ENCODE data around the gene CCHCR1.
"Not testable (repeated sequence)": the region's sequence is repeated elsewhere in the genome, so short reads cannot be mapped to it uniquely, and the experiment has no call there.

CCHCR1 gene, protein sequence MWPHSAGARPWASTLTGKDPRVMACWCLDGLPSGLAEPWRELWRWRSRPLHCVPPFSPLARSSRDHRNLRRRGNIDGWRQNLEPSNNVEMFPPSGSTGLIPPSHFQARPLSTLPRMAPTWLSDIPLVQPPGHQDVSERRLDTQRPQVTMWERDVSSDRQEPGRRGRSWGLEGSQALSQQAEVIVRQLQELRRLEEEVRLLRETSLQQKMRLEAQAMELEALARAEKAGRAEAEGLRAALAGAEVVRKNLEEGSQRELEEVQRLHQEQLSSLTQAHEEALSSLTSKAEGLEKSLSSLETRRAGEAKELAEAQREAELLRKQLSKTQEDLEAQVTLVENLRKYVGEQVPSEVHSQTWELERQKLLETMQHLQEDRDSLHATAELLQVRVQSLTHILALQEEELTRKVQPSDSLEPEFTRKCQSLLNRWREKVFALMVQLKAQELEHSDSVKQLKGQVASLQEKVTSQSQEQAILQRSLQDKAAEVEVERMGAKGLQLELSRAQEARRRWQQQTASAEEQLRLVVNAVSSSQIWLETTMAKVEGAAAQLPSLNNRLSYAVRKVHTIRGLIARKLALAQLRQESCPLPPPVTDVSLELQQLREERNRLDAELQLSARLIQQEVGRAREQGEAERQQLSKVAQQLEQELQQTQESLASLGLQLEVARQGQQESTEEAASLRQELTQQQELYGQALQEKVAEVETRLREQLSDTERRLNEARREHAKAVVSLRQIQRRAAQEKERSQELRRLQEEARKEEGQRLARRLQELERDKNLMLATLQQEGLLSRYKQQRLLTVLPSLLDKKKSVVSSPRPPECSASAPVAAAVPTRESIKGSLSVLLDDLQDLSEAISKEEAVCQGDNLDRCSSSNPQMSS

DNA sequence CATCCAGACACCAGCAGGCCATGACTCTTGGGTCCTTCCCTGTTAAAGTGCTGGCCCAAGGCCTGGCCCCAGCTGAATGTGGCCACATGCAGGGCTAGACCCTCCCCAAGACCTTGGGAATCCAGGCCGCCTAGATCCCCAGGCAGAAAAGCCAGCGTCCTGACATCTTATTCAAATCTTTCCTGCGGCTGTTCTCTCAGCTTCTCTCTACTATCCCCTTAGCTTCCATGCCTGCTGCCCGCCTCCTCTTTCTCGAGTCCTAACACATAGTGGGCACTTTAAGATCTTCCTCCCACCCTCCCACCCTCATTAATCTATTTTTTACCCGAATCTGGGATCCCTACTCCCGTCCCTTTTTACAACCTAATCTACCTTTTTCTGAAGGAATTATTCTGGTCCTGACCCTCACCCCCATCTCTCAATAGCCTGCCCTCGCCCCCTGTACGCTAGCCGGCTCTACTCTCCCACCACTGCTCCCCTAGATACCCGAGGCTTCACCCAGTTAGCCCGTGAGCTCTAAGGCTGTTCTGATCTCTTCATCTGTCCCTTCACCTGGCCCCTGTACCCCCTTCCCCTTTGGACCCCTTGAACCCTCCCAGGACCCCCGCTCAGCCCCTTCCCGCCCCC is at the start of gene CCHCR1:
Gene CCHCR1 (minus strand): TSS at position 290 of the 627 bp plus-strand sequence. CDS start 202 bp downstream, at position 88.
- in situ Hi-C loops (cut with HindIII; ENCODE audit: low pct_unique_long_range_greater_than_20kb, low sequenced_read_pairs): no loop called here
- DNase-seq (ENCODE audit: low read depth in 1 of 2, low spot score in 1 of 2): no peak
- TF ChIP-seq JUND (IDR thresholded peaks at IDR 0.05; ENCODE audit: low read depth): no peak

DNA sequence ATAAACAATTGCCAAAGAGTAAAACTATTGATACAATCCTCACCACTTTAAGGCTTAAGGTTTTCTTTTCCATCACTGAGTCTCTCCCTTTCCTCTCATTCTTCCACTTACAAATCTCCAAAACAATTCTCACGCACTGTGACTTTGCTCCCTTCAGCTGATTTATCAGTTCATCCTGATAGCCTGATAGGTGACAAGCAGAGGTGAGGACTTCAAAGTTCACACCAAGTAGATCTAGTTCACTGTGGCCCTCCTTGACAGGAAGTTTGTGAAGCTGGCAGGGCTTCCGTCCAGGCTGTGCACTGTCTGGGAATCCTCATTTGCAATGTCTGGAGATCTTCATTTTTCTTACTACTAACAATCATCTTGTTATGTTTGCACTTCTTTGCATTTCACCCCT is 48.0 kb upstream of the CCHCR1 start:
- DNase-seq (ENCODE audit: low read depth in 1 of 2, low spot score in 1 of 2): no peak
- in situ Hi-C loops (cut with HindIII; ENCODE audit: low pct_unique_long_range_greater_than_20kb, low sequenced_read_pairs): no loop called here
- TF ChIP-seq JUND (IDR thresholded peaks at IDR 0.05; ENCODE audit: low read depth): no peak

DNA sequence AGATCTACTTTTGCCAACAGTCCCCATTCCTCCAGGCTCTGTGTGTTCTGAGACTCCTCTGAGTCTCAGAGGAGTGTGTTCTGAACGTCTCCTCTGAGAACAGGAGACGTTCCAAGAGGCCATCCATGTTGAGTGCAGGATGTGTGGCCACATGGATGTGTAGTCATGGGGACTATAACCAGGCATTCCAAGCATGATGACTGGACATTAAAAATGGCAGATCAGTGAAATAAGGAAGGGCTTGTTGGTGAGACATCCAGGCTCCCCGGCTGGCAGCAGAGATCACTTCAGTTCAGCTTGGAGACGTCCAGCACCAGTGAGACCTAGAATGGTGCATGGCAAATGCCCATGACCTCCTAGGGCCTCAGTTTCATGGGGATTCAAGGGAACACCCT is 47.1 kb upstream of the CCHCR1 start:
- no peak for TF ChIP-seq JUND (IDR thresholded peaks at IDR 0.05; ENCODE audit: low read depth)
- in situ Hi-C loops (cut with HindIII; ENCODE audit: low pct_unique_long_range_greater_than_20kb, low sequenced_read_pairs): no loop called here
- DNase-seq (ENCODE audit: low read depth in 1 of 2, low spot score in 1 of 2): no peak

DNA sequence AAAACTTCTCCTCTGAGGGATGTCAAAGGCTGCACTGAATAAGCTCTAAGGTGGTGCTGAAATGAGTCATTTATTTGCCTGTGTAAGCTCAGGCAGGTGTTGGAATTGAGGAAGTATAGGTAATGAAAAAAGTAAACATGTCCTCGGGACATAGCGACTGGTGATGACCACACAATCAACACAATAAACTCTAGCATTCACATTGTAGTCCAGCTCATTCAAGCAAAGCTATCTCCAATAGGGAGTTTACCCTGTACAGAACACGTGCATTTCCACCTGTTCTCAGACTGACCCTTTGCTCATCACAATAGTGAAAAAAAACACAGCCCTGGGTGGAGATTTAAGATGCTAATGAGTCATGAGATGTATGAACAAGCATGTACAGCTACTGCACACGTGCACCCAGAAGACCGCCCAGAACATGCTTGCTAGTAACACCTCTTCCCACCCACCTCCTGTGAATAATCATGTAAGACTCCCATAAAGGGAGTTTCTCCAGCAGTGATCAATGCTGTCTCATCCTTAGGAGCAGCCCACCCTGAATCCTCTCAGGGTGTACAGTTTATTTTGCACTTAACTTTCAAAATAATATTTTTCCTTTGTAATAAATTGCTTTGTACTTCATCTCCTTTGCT is 45.9 kb upstream of the CCHCR1 start:
- TF ChIP-seq JUND (IDR thresholded peaks at IDR 0.05; ENCODE audit: low read depth): peak; percentile 96
- in situ Hi-C loops (cut with HindIII; ENCODE audit: low pct_unique_long_range_greater_than_20kb, low sequenced_read_pairs): no loop called here
- DNase-seq (ENCODE audit: low read depth in 1 of 2, low spot score in 1 of 2): peak; percentile 52 to 97

DNA sequence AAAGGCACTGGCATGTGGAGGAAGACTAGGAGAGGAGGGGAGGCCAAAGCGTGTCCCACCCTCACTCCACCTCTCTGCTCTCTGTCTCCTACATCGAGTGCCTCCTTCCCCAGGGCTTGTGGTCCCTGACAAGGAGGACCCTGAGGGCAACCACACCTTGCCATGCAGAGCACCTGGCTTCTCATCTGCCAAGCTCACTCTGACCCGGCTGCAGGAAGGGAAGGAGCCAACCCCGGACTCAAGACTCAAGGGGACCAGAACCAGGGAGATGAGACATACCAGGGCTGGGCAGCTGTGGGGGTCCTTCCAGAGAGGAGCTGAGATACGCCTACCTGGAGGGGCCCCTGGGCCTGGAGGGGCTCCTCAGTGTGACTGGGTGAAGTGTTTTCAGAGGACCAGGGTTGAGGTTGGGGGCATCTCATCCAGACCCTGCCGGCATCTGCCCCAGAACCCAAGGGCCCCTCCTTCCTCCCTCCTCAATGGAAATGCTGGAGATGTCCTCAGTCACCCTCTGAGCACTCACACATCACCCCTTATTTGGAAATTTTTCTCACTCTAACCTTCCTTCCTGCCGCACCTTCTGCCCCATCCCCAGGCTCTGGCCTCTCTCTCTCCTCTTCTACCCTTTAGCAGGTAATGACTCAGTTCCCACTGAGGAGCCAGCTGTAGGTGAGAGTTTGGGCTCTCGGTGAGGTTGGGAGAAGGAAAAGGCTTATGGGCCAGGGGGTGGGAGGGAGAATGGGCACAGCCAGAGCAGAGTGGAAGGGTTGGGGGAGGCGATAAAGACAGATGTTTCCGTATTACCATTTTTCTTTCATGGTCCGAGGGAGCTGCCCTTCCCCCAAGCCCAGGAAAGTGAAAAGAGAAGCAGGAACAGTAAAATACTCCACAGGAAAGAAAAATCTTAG is 44.9 kb upstream of the CCHCR1 start:
- no peak for DNase-seq (ENCODE audit: low read depth in 1 of 2, low spot score in 1 of 2)
- TF ChIP-seq JUND (IDR thresholded peaks at IDR 0.05; ENCODE audit: low read depth): no peak
- in situ Hi-C loops (cut with HindIII; ENCODE audit: low pct_unique_long_range_greater_than_20kb, low sequenced_read_pairs): no loop called here

DNA sequence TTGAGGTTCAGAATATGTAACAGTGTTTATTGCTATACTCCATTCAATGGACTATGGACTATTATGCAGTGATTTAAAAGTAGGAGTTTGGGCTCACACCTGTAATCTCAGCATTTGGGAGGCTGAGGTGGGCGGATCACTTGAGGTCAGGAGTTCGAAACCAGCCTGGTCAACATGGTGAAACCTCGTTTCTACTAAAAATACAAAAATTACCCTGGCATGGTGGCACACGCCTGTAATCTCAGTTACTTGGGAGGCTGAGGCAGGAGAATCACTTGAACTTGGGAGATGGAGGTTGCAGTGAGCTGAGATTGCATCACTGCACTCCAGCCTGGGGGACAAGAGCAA is 41.5 kb upstream of the CCHCR1 start:
- DNase-seq (ENCODE audit: low read depth in 1 of 2, low spot score in 1 of 2); in situ Hi-C loops (cut with HindIII; ENCODE audit: low pct_unique_long_range_greater_than_20kb, low sequenced_read_pairs): not testable (repeated sequence)

DNA sequence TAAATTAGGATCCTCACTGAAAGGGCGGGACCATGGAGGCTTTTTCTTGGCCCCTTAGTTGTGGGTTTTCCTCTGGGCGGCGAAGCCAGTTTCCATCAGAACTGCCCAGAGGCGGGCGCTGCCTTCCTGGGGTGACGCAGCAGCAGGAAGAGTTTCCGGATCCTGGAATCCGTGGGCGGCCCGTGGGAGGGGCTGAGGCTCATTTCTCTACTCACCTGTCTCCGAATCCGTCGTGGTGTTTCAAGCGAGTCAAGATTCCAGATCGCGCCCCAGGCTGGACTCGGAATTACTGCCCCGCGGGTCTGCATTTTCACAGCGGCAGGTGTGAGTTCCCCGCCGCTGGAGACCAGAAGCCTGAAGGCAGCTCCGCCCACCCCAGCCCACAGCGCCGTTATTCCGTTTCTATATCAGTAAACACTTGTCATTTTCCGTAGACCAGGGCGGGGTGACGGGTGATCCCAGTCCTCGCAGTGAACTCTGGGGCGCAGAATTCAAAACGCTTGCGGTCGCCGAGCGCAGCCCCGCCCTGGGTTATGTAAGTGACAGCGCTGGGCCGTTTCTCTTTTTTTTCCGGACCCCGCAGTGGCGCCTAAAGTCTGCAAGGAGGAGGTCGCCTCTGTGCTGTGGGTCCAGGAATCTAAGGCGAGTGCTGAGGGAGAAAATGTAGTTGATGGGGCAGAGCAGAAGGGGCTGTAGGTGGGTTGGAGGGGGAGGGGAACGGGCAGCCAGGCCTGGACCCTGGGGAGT is 40.1 kb upstream of the CCHCR1 start:
- TF ChIP-seq JUND (IDR thresholded peaks at IDR 0.05; ENCODE audit: low read depth): no peak
- in situ Hi-C loops (cut with HindIII; ENCODE audit: low pct_unique_long_range_greater_than_20kb, low sequenced_read_pairs): no loop called here
- peak; percentile 49 to 93 for DNase-seq (ENCODE audit: low read depth in 1 of 2, low spot score in 1 of 2)

DNA sequence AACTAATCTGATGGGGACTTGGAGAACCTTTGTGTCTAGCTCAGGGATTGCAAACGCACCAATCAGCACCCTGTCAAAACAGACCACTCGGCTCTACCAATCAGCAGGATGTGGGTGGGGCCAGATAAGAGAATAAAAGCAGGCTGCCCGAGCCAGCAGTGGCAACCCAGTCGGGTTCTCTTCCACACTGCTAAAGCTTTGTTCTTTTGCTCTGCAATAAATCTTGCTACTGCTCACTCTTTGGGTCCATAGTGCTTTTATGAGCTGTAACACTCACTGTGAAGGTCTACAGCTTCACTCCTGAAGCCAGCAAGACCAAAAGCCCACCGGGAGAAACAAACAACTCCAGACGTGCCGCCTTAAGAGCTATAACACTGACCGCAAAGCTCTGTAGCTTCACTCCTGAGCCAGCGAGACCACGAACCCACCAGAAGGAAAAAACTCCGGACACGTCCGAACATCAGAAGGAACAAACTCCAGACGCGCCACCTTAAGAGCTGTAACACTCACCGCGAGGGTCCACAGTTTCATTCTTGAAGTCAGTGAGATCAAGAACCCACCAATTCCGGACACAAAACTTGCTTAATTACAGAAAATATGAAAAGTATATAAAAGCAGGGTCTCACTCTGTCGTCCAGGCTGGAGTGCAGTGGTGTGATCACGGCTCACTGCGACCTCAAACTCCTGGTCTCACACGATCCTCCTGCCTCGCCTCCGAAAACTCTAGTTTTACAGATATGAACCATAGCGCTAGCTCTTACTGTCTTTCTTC is 38.8 kb upstream of the CCHCR1 start:
- in situ Hi-C loops (cut with HindIII; ENCODE audit: low pct_unique_long_range_greater_than_20kb, low sequenced_read_pairs); DNase-seq (ENCODE audit: low read depth in 1 of 2, low spot score in 1 of 2): not testable (repeated sequence)

DNA sequence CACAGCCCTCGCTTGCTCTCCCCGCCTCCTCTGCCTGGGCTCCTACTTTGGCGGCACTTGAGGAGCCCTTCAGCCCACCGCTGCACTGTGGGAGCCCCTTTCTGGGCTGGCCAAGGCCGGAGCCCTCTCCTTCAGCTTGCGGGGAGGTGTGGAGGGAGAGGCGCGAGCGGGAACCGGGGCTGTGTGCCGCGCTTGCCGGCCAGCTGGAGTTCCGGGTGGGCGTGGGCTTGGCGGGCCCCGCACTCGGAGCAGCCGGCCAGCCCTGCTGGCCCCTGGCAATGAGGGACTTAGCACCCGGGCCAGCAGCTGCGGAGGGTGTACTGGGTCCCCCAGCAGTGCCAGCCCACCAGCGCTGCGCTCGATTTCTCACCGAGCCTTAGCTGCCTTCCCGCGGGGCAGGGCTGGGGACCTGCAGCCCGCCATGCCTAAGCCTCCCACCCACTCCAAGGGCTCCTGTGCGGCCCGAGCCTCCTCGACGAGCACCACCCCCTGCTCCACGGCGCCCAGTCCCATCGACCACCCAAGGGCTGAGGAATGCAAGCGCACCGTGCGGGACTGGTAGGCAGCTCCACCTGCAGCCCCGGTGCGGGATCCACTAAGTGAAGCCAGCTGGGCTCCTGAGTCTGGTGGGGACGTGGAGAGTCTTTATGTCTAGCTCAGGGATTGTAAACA is 37.8 kb upstream of the CCHCR1 start:
- DNase-seq (ENCODE audit: low read depth in 1 of 2, low spot score in 1 of 2); in situ Hi-C loops (cut with HindIII; ENCODE audit: low pct_unique_long_range_greater_than_20kb, low sequenced_read_pairs): not testable (repeated sequence)

Measured in T47D (cell line).